HepG2 (cell line): ENCODE results near the gene RNPEPL1. TPM values are rescaled to one million over a fixed set of nuclear protein-coding genes. Genes with fewer than 3 reads are reported as not detected.

ENCODE experiments used
- DNMT3B ChIP-seq: conservative IDR thresholded peaks from 2 replicates; pipeline ENCODE4 v1.6.1; 2016; ENCODE audit warnings: missing biosample characterization, control low read depth
- ELF4 ChIP-seq: sonication (generic); formaldehyde crosslinking; IDR thresholded peaks from 2 replicates; pipeline ENCODE4 v1.5.0; 2020; ENCODE audit warnings: missing genetic modification reagents, mild to moderate bottlenecking, moderate library complexity, borderline replicate concordance
- HNRNPH1 ChIP-seq: fragments of 200-400 bp; formaldehyde crosslinking; optimal IDR thresholded peaks from 2 replicates; pipeline ENCODE3; 2017; ENCODE audit warnings: mild to moderate bottlenecking, low read depth, low read length
- NFIC ChIP-seq: IDR thresholded peaks from 2 replicates; pipeline ENCODE4 v1.6.1; 2012; ENCODE audit warnings: mild to moderate bottlenecking, low read length, inconsistent platforms
- PAX8 ChIP-seq: sonication (generic); formaldehyde crosslinking; IDR thresholded peaks from 2 replicates; pipeline ENCODE4 v1.8.0; 2022; ENCODE audit warnings: mild to moderate bottlenecking, missing genetic modification reagents, borderline replicate concordance
- PHF20 ChIP-seq: sonication (generic); formaldehyde crosslinking; IDR thresholded peaks from 2 replicates; pipeline ENCODE4 v1.5.0; 2020; ENCODE audit warnings: mild to moderate bottlenecking, missing genetic modification reagents
- PITX1 ChIP-seq: sonication (generic); formaldehyde crosslinking; IDR thresholded peaks from 2 replicates; pipeline ENCODE4 v1.5.1; 2020; ENCODE audit warnings: mild to moderate bottlenecking, missing genetic modification reagents
- RNF219 ChIP-seq: sonication (generic); formaldehyde crosslinking; IDR thresholded peaks from 2 replicates; pipeline ENCODE4 v1.5.0; 2020; ENCODE audit warnings: mild to moderate bottlenecking, missing genetic modification reagents
- SOX13 ChIP-seq, 3 experiments: fragments of 450-650 bp in 1 of 3; sonication (generic) in 1 of 3; formaldehyde crosslinking in 1 of 3; IDR thresholded peaks in 2 of 3; conservative IDR thresholded peaks in 1 of 3; 2 replicates each; pipeline versions ENCODE4 v1.5.0 to v1.6.1; 2016 to 2020; ENCODE audit warnings: antibody characterized with exemption in 1 of 3, mild to moderate bottlenecking in 1 of 3, missing compliant biosample characterization in 1 of 3, missing genetic modification reagents in 1 of 3, moderate library complexity in 1 of 3
- SP4 ChIP-seq: sonication (generic); formaldehyde crosslinking; IDR thresholded peaks from 2 replicates; pipeline ENCODE4 v1.8.1; 2023; ENCODE audit warnings: mild to moderate bottlenecking, missing genetic modification reagents
- THAP8 ChIP-seq: sonication (generic); formaldehyde crosslinking; IDR thresholded peaks from 2 replicates; pipeline ENCODE4 v1.5.1; 2020; ENCODE audit warnings: missing genetic modification reagents, mild to moderate bottlenecking, borderline replicate concordance
- ZFP36 ChIP-seq: fragments of 150-350 bp; IDR thresholded peaks from 2 replicates; pipeline ENCODE4 v1.6.1; 2018; ENCODE audit warnings: borderline replicate concordance, low read length, low read depth; ENCODE audit not compliant: partially characterized antibody
- ZFP36L1 ChIP-seq: sonication (generic); formaldehyde crosslinking; IDR thresholded peaks from 2 replicates; pipeline ENCODE4 v1.8.0; 2022; ENCODE audit warnings: mild to moderate bottlenecking, missing genetic modification reagents, moderate library complexity
- ZNF614 ChIP-seq: IDR thresholded peaks from 2 replicates; pipeline ENCODE4 v1.6.1; 2018; ENCODE audit warnings: missing biosample characterization, missing genetic modification reagents, inconsistent platforms, borderline replicate concordance
- ZNF674 ChIP-seq: sonication (generic); formaldehyde crosslinking; IDR thresholded peaks from 2 replicates; pipeline ENCODE4 v1.5.0; 2020; ENCODE audit warnings: low read depth, mild to moderate bottlenecking, missing genetic modification reagents
- polyA plus RNA-seq, 8 experiments: library from polyadenylated mRNA; depleted of rRNA in 3 of 8; stranded (reverse) in 7 of 8; unstranded in 1 of 8; fragments of >200 nt; fragmentation: Illumina TruSeq in 4 of 8; extraction: Trizol in 4 of 8; gene quantifications; 2 replicates each; pipeline versions ENCODE4 v1.2.1 to v1.2.3, GENCODE V29; 2011 to 2016; ENCODE audit warnings: low read depth in 4 of 8, missing spikeins in 1 of 8, mixed read lengths in 1 of 8; ENCODE audit not compliant: insufficient read depth in 1 of 8
- total RNA-seq, 5 experiments: library from RNA; depleted of rRNA; stranded (reverse); fragments of >200 nt; fragmentation: Illumina TruSeq; extraction: Trizol; gene quantifications; 2 replicates each; pipeline ENCODE4 v1.2.3, GENCODE V29; 2016; ENCODE audit warnings: low read depth in 1 of 5
- TF ChIP-seq, protein P1 (sequence below): sonication (generic); formaldehyde crosslinking; IDR thresholded peaks from 2 replicates; pipeline ENCODE4 v1.4.0; 2020; ENCODE audit warnings: low read depth, missing genetic modification reagents
- TF ChIP-seq, protein P2 (sequence below): sonication (generic); formaldehyde crosslinking; IDR thresholded peaks from 2 replicates; pipeline ENCODE4 v1.5.1; 2020; ENCODE audit warnings: mild to moderate bottlenecking, missing genetic modification reagents, moderate library complexity

The RNPEPL1 gene
- total and polyA plus RNA-seq, 2 of the 13 experiments (the other 11 are each of a cell fraction or from before 2014, with no cell fraction given): 13.0 to 18.0 TPM

- TF ChIP-seq, protein P1, sequence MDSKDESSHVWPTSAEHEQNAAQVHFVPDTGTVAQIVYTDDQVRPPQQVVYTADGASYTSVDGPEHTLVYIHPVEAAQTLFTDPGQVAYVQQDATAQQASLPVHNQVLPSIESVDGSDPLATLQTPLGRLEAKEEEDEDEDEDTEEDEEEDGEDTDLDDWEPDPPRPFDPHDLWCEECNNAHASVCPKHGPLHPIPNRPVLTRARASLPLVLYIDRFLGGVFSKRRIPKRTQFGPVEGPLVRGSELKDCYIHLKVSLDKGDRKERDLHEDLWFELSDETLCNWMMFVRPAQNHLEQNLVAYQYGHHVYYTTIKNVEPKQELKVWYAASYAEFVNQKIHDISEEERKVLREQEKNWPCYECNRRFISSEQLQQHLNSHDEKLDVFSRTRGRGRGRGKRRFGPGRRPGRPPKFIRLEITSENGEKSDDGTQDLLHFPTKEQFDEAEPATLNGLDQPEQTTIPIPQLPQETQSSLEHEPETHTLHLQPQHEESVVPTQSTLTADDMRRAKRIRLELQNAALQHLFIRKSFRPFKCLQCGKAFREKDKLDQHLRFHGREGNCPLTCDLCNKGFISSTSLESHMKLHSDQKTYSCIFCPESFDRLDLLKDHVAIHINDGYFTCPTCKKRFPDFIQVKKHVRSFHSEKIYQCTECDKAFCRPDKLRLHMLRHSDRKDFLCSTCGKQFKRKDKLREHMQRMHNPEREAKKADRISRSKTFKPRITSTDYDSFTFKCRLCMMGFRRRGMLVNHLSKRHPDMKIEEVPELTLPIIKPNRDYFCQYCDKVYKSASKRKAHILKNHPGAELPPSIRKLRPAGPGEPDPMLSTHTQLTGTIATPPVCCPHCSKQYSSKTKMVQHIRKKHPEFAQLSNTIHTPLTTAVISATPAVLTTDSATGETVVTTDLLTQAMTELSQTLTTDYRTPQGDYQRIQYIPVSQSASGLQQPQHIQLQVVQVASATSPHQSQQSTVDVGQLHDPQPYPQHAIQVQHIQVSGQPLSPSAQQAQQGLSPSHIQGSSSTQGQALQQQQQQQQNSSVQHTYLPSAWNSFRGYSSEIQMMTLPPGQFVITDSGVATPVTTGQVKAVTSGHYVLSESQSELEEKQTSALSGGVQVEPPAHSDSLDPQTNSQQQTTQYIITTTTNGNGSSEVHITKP (CRISPR knock-in tag): peak; percentile 75
- TF ChIP-seq RNF219 (CRISPR knock-in tag) (no peak), ZNF614 (CRISPR knock-in tag) (0 out of 2 replicates have a peak, but pooled peaks have one; percentile 47), PHF20 (CRISPR knock-in tag) (no peak), SP4 (no peak), THAP8 (CRISPR knock-in tag) (no peak), SOX13 (IDR thresholded peaks at IDR 0.05) (no peak), SOX13 (CRISPR knock-in tag; conservative IDR thresholded peaks at IDR 0.05 in 1 of 2, IDR thresholded peaks at IDR 0.05 in 1 of 2) (peak in 1 of 2 experiments; percentile 41; a peak in 1 of 4 replicates), NFIC (no peak), DNMT3B (CRISPR knock-in tag) (no peak), ELF4 (no peak), PAX8 (CRISPR knock-in tag) (no peak), HNRNPH1 (no peak), ZNF674 (CRISPR knock-in tag) (no peak), ZFP36 (no peak), PITX1 (CRISPR knock-in tag) (peak; percentile 56; the same call in 1 of the 2 replicates), ZFP36L1 (CRISPR knock-in tag) (peak; percentile 91; the same call in 1 of the 2 replicates)
- TF ChIP-seq, protein P2, sequence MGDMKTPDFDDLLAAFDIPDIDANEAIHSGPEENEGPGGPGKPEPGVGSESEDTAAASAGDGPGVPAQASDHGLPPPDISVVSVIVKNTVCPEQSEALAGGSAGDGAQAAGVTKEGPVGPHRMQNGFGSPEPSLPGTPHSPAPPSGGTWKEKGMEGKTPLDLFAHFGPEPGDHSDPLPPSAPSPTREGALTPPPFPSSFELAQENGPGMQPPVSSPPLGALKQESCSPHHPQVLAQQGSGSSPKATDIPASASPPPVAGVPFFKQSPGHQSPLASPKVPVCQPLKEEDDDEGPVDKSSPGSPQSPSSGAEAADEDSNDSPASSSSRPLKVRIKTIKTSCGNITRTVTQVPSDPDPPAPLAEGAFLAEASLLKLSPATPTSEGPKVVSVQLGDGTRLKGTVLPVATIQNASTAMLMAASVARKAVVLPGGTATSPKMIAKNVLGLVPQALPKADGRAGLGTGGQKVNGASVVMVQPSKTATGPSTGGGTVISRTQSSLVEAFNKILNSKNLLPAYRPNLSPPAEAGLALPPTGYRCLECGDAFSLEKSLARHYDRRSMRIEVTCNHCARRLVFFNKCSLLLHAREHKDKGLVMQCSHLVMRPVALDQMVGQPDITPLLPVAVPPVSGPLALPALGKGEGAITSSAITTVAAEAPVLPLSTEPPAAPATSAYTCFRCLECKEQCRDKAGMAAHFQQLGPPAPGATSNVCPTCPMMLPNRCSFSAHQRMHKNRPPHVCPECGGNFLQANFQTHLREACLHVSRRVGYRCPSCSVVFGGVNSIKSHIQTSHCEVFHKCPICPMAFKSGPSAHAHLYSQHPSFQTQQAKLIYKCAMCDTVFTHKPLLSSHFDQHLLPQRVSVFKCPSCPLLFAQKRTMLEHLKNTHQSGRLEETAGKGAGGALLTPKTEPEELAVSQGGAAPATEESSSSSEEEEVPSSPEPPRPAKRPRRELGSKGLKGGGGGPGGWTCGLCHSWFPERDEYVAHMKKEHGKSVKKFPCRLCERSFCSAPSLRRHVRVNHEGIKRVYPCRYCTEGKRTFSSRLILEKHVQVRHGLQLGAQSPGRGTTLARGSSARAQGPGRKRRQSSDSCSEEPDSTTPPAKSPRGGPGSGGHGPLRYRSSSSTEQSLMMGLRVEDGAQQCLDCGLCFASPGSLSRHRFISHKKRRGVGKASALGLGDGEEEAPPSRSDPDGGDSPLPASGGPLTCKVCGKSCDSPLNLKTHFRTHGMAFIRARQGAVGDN: peak; percentile 98
Measured at GRCh38 chr2:240579771-240580614, 11.7 kb downstream of the RNPEPL1 start (continued).
